PC-9 (cell line): ENCODE results near the gene TMEM52B. TPM values are rescaled to one million over a fixed set of nuclear protein-coding genes. Genes with fewer than 3 reads are reported as not detected.

Experiments used
- BruUV-seq: library from RNA; stranded (reverse); fragments of 400-500 nt; replicated peaks from 2 replicates; lab custom pipeline; 2021; lab: Mats Ljungman, UMichigan
- CTCF ChIA-PET: fragments of 300-600 bp; sonication (Branson Sonifier 250); formaldehyde crosslinking; loops from one replicate; lab custom pipeline; 2022; ENCODE audit warnings: antibody characterized with exemption; lab: Charles Lee
- POLR2A ChIA-PET: fragments of 300-600 bp; sonication (Branson Sonifier 250); formaldehyde crosslinking; loops from one replicate; lab custom pipeline; 2022; ENCODE audit warnings: antibody characterized with exemption; ENCODE audit not compliant: unreplicated experiment; lab: Charles Lee
- DNase-seq, 2 experiments: peaks; one replicate each; pipeline versions ENCODE4 v3.0.0 to v3.0.0-alpha.2; 2015 to 2022; ENCODE audit warnings: mixed read lengths in 1 of 2
- H2AFZ ChIP-seq: fragments of 200-600 bp; sonication (generic); 2 replicates; pipeline ENCODE4 v1.8.1; 2017; ENCODE audit warnings: antibody characterized with exemption
- H3F3A ChIP-seq: fragments of 200-600 bp; sonication (generic); 2 replicates; pipeline ENCODE4 v1.8.1; 2017; ENCODE audit warnings: antibody characterized with exemption, mild to moderate bottlenecking, low read depth; ENCODE audit not compliant: insufficient read depth
- H3K27ac ChIP-seq: fragments of 200-600 bp; sonication (generic); 2 replicates; pipeline ENCODE4 v1.6.1; 2016; ENCODE audit warnings: mixed run types
- H3K27me3 ChIP-seq: fragments of 200-600 bp; sonication (generic); 2 replicates; pipeline ENCODE4 v1.6.1; 2016; ENCODE audit warnings: low read depth, mixed run types; ENCODE audit not compliant: insufficient read depth
- H3K36me3 ChIP-seq: fragments of 200-600 bp; sonication (generic); 2 replicates; pipeline ENCODE4 v1.6.1; 2016; ENCODE audit warnings: low read depth, mixed run types
- H3K4me1 ChIP-seq: fragments of 200-600 bp; sonication (generic); replicated peaks from 2 replicates; pipeline ENCODE4 v1.6.1; 2016; ENCODE audit warnings: mixed run types; ENCODE audit not compliant: insufficient read depth
- H3K4me2 ChIP-seq: fragments of 200-600 bp; sonication (generic); 2 replicates; pipeline ENCODE4 v1.6.1; 2017; ENCODE audit warnings: mixed run types
- H3K4me3 ChIP-seq: fragments of 200-600 bp; sonication (generic); 2 replicates; pipeline ENCODE4 v1.6.1; 2016; ENCODE audit warnings: mixed run types
- H3K79me2 ChIP-seq: fragments of 200-600 bp; sonication (generic); 2 replicates; pipeline ENCODE4 v1.6.1; 2017; ENCODE audit warnings: low read depth, mixed run types
- H3K9me2 ChIP-seq: fragments of 200-600 bp; sonication (generic); 2 replicates; pipeline ENCODE4 v1.8.1; 2017; ENCODE audit warnings: mild to moderate bottlenecking; ENCODE audit not compliant: insufficient read depth
- H3K9me3 ChIP-seq: fragments of 200-600 bp; sonication (generic); 2 replicates; pipeline ENCODE4 v1.8.1; 2016; ENCODE audit warnings: low read depth; ENCODE audit not compliant: insufficient read depth
- H4K20me1 ChIP-seq: fragments of 200-600 bp; sonication (generic); 2 replicates; pipeline ENCODE4 v1.8.1; 2017; ENCODE audit not compliant: insufficient read depth
- CTCF ChIP-seq: fragments of 200-600 bp; sonication (generic); conservative IDR thresholded peaks from 2 replicates; pipeline ENCODE4 v1.6.1; 2017; ENCODE audit warnings: mixed run types, antibody characterized with exemption, mild to moderate bottlenecking, moderate library complexity
- EZH2 ChIP-seq: fragments of 200-600 bp; sonication (generic); IDR thresholded peaks from 2 replicates; pipeline ENCODE4 v1.8.0; 2017; ENCODE audit warnings: antibody characterized with exemption, low read depth
- intact Hi-C: fragments of 100-400 bp; cut with micrococcal nuclease; formaldehyde crosslinking; loops from one replicate; pipeline ENCODE4 v1.10.0; 2022; ENCODE audit not compliant: unreplicated experiment
- total RNA-seq: library from RNA; stranded (reverse); gene quantifications from 2 replicates; pipeline ENCODE4 v1.2.3, GENCODE V29; 2021

The TMEM52B gene
- total RNA-seq, 1 experiment from 2014 or later, result 2.6 TPM

- Histone ChIP-seq H3K27ac (no peak overlapping the region), H3K9me2 (no peaks in the 10 kb centered on the region), H3K4me1 (no peaks in the 10 kb centered on the region), H3K79me2 (no peaks in the 10 kb centered on the region), H3K4me2 (no peak overlapping the region), H4K20me1 (no peaks in the 10 kb centered on the region), H3F3A (0 out of 2 replicates have a peak, but pooled peaks cover 5% of the 10 kb centered on the region), H2AFZ (no peak overlapping the region), H3K4me3 (no peak overlapping the region), H3K27me3 (no peaks in the 10 kb centered on the region), H3K9me3 (no peaks in the 10 kb centered on the region), H3K36me3 (no peaks in the 10 kb centered on the region)
- ChIA-PET POLR2A (interaction anchor here (0.6 kb wide), 2 partner anchors 13 to 35 kb away, joined by 3 to 5 read pairs; no protein-coding TSS in a partner anchor), CTCF (no interaction called here)
- DNase-seq, result no peak
- BruUV-seq, result no TSS peak
- no peak for TF ChIP-seq CTCF
- no peak for TF ChIP-seq EZH2
- intact Hi-C loops, result no loop called here
Measured at GRCh38 chr12:10160617-10161385, 18.0 kb upstream of the TMEM52B start.

GRCh38 chr12:10163084-10163483, 15.7 kb upstream of the TMEM52B start:
- Histone ChIP-seq H2AFZ (no peak overlapping the region), H3K4me2 (no peak overlapping the region), H3K27me3 (no peaks in the 10 kb centered on the region), H3K9me3 (no peaks in the 10 kb centered on the region), H3K4me1 (no peaks in the 10 kb centered on the region), H3K4me3 (no peak overlapping the region), H4K20me1 (no peaks in the 10 kb centered on the region), H3K79me2 (no peaks in the 10 kb centered on the region), H3K36me3 (no peaks in the 10 kb centered on the region), H3F3A (no peaks in the 10 kb centered on the region), H3K27ac (no peak overlapping the region), H3K9me2 (no peaks in the 10 kb centered on the region)
- TF ChIP-seq CTCF (no peak), EZH2 (no peak)
- intact Hi-C loops, result no loop called here
- no peak for DNase-seq
- no TSS peak for BruUV-seq
- CTCF ChIA-PET, result no interaction called here
- POLR2A ChIA-PET, result no interaction called here

- TF ChIP-seq CTCF, result no peak
- no peak for TF ChIP-seq EZH2
- Histone ChIP-seq H3K27ac (no peak overlapping the region), H3K4me1 (peaks cover 20% of the 10 kb centered on the region), H4K20me1 (no peaks in the 10 kb centered on the region), H3K9me3 (no peaks in the 10 kb centered on the region), H3F3A (peaks cover 4% of the 10 kb centered on the region; the same call in 1 of the 2 replicates), H3K36me3 (no peaks in the 10 kb centered on the region), H3K9me2 (no peaks in the 10 kb centered on the region), H2AFZ (no peak overlapping the region), H3K79me2 (no peaks in the 10 kb centered on the region), H3K27me3 (no peaks in the 10 kb centered on the region), H3K4me2 (no peak overlapping the region), H3K4me3 (no peak overlapping the region)
- no peak for DNase-seq
- intact Hi-C loops, result loop anchor here (5.0 kb wide), 1 partner anchor 47 kb away; the partner anchor contains the start of gene GABARAPL1
- POLR2A ChIA-PET, result no interaction called here
- BruUV-seq, result no TSS peak
- CTCF ChIA-PET, result interaction anchor here (0.6 to 0.7 kb wide), 2 partner anchors 29 to 1184 kb away, joined by 4 to 7 read pairs; no protein-coding TSS in a partner anchor
Measured at GRCh38 chr12:10165421-10165820, 13.4 kb upstream of the TMEM52B start.
